Stomach (tissue), 4 donors: Measurements from ENCODE around the gene PTPRG.

Source experiments
- CTCF ChIP-seq, 7 experiments: fragments of 450-650 bp in 4 of 7; fragments of 200-600 bp in 3 of 7; sonication (generic) in 3 of 7; IDR thresholded peaks; one replicate each; pipeline ENCODE4 v1.5.1; 2016 to 2019; ENCODE audit warnings: antibody characterized with exemption in 7 of 7, control low read depth in 2 of 7, mild to moderate bottlenecking in 1 of 7
- POLR2A ChIP-seq, 4 donors: fragments of 450-650 bp; IDR thresholded peaks; one replicate each; pipeline ENCODE4 v1.6.1; 2016; ENCODE audit warnings: antibody characterized with exemption in 4 of 4, control low read depth in 2 of 4, mild to moderate bottlenecking in 1 of 4, moderate library complexity in 1 of 4
- POLR2AphosphoS5 ChIP-seq, 3 donors: sonication (generic); formaldehyde crosslinking; IDR thresholded peaks; one replicate each; pipeline ENCODE4 v1.6.1; 2016; ENCODE audit warnings: antibody characterized with exemption in 3 of 3

- no peak for TF ChIP-seq CTCF (IDR thresholded peaks at IDR 0.05)
- TF ChIP-seq POLR2A (IDR thresholded peaks at IDR 0.05), result no peak
- no peak for TF ChIP-seq POLR2AphosphoS5 (IDR thresholded peaks at IDR 0.05)
Measured at GRCh38 chr3:61535826-61536225, 25.5 kb upstream of the PTPRG start.
